Measurements from ENCODE around the gene TMTC4. TPM values are rescaled to one million over a fixed set of nuclear protein-coding genes. Genes with fewer than 3 reads are reported as not detected.

Gene TMTC4
- total RNA-seq, 1 experiment from 2014 or later = 28.1 TPM

GRCh38 chr13:100597253-100597652 lies 77.3 kb downstream of the TMTC4 start:
- Histone ChIP-seq H3K9ac (ENCODE audit: extremely low read depth, insufficient read length, low read length) (no peak overlapping the region), H3K56ac (ENCODE audit: insufficient read length, low read depth, low read length) (no peak overlapping the region), H3K79me2 (ENCODE audit: insufficient read depth, low read length) (no peaks in the 10 kb centered on the region), H3K27me3 (ENCODE audit: insufficient read depth, low read length) (no peaks in the 10 kb centered on the region; the same call in 1 of the 2 replicates), H2BK15ac (ENCODE audit: low read depth, low read length) (no peak overlapping the region), H3K27ac (ENCODE audit: insufficient read length, low read depth, low read length) (no peak overlapping the region), H3K4me2 (ENCODE audit: insufficient read depth, insufficient read length, low read length) (no peak overlapping the region), H2BK5ac (ENCODE audit: insufficient read length, low read length) (no peak overlapping the region), H3K14ac (ENCODE audit: insufficient read depth, low read length) (no peak overlapping the region), H2BK20ac (ENCODE audit: low read depth, low read length, poor library complexity, severe bottlenecking) (no peak overlapping the region), H3K23me2 (ENCODE audit: insufficient read length, low read depth, low read length, poor library complexity, severe bottlenecking) (no peaks in the 10 kb centered on the region), H3K9me3 (ENCODE audit: control insufficient read depth, low read depth, low read length) (no peaks in the 10 kb centered on the region), H4K91ac (ENCODE audit: insufficient read length, low read depth, low read length) (no peak overlapping the region), H2AK5ac (ENCODE audit: insufficient read length, low read length) (no peak overlapping the region), H2AFZ (ENCODE audit: low read length) (no peak overlapping the region), H2BK120ac (ENCODE audit: low read depth, low read length, poor library complexity, severe bottlenecking) (no peak overlapping the region), H2BK12ac (ENCODE audit: insufficient read length, low read depth, low read length) (no peak overlapping the region), H3K4ac (ENCODE audit: low read depth, low read length) (no peak overlapping the region), H3T11ph (ENCODE audit: low read length) (no peak overlapping the region), H4K5ac (ENCODE audit: insufficient read length, low read depth, low read length) (no peak overlapping the region), H4K8ac (replicated peaks; ENCODE audit: insufficient read length, low read depth, low read length) (no peak overlapping the region), H3K23ac (ENCODE audit: insufficient read length, low read depth, low read length) (no peak overlapping the region), H3K18ac (ENCODE audit: insufficient read length, low read depth, low read length) (no peak overlapping the region), H4K20me1 (ENCODE audit: control insufficient read depth, insufficient read depth, insufficient read length) (no peaks in the 10 kb centered on the region), H3K79me1 (ENCODE audit: insufficient read depth, low read depth, low read length, poor library complexity, severe bottlenecking) (no peaks in the 10 kb centered on the region), H3K4me1 (ENCODE audit: insufficient read depth, low read length) (no peaks in the 10 kb centered on the region)
- H3K9me3 Mint-ChIP-seq = no peaks in the 10 kb centered on the region
- no CpG with 5 or more reads among the region's 4 CpGs for WGBS (ENCODE audit: extremely low coverage, insufficient read length, low lambda C conversion rate)
- no peak overlapping the region; a peak in 1 of 5 replicates for H3K4me3 Mint-ChIP-seq
- H3K36me3 Mint-ChIP-seq (ENCODE audit: insufficient read depth in 1 of 3, low read depth in 3 of 3) = no peaks in the 10 kb centered on the region; a peak in 1 of 7 replicates
- no peaks in the 10 kb centered on the region; the same call in 1 of the 2 replicates for H3K27me3 Mint-ChIP-seq (ENCODE audit: low read depth)
- peaks cover 0 to 2% of the 10 kb centered on the region in 2 experiments; a peak in 2 of 4 replicates for H3K4me1 Mint-ChIP-seq
- DNase-seq = no peak
- H3K27ac Mint-ChIP-seq = no peak overlapping the region
- no peak for TF ChIP-seq CTCF (conservative IDR thresholded peaks at IDR 0.05)
